Measurements from ENCODE around the gene SULF2.

The SULF2 gene

GRCh38 chr20:47792021-47792618, 6.8 kb upstream of the SULF2 start:
- Histone ChIP-seq H3K4me3 (replicated peaks; ENCODE audit: insufficient read depth, low read length) (no peak overlapping the region), H3K27ac (replicated peaks) (no peak overlapping the region), H3K27me3 (ENCODE audit: insufficient read depth, poor library complexity, severe bottlenecking) (peaks cover 7% of the 10 kb centered on the region)
- TF ChIP-seq POLR2AphosphoS5 (IDR thresholded peaks at IDR 0.05; ENCODE audit: low read depth), result no peak
- TF ChIP-seq SPI1 (IDR thresholded peaks at IDR 0.05; ENCODE audit: borderline replicate concordance, low read depth), result no peak
- TF ChIP-seq GABPA (IDR thresholded peaks at IDR 0.05; ENCODE audit: low read depth), result no peak
- no peak for TF ChIP-seq CTCF (IDR thresholded peaks at IDR 0.05; ENCODE audit: insufficient read depth, low read length)
- no peak for TF ChIP-seq REST (IDR thresholded peaks at IDR 0.05; ENCODE audit: insufficient replicate concordance, low read depth)
- no peak for DNase-seq (ENCODE audit: low read depth in 1 of 2, low spot score in 1 of 2)

GRCh38 chr20:47791084-47791599, 5.9 kb upstream of the SULF2 start:
- H3K4me3 ChIP-seq (replicated peaks; ENCODE audit: insufficient read depth, low read length), result no peak overlapping the region
- DNase-seq (ENCODE audit: low read depth in 1 of 2, low spot score in 1 of 2), result no peak
- TF ChIP-seq POLR2AphosphoS5 (IDR thresholded peaks at IDR 0.05; ENCODE audit: low read depth) (no peak), REST (IDR thresholded peaks at IDR 0.05; ENCODE audit: insufficient replicate concordance, low read depth) (no peak), GABPA (IDR thresholded peaks at IDR 0.05; ENCODE audit: low read depth) (no peak), SPI1 (IDR thresholded peaks at IDR 0.05; ENCODE audit: borderline replicate concordance, low read depth) (no peak), CTCF (IDR thresholded peaks at IDR 0.05; ENCODE audit: insufficient read depth, low read length) (no peak)
- no peak overlapping the region for H3K27ac ChIP-seq (replicated peaks)
- H3K27me3 ChIP-seq (ENCODE audit: insufficient read depth, poor library complexity, severe bottlenecking), result peaks cover 15% of the 10 kb centered on the region

- H3K4me3 ChIP-seq (replicated peaks; ENCODE audit: insufficient read depth, low read length), result no peak overlapping the region
- H3K27ac ChIP-seq (replicated peaks), result no peak overlapping the region
- peaks cover 19% of the 10 kb centered on the region for H3K27me3 ChIP-seq (ENCODE audit: insufficient read depth, poor library complexity, severe bottlenecking)
- DNase-seq (ENCODE audit: low read depth in 1 of 2, low spot score in 1 of 2), result no peak
- no peak for TF ChIP-seq GABPA (IDR thresholded peaks at IDR 0.05; ENCODE audit: low read depth)
- TF ChIP-seq REST (IDR thresholded peaks at IDR 0.05; ENCODE audit: insufficient replicate concordance, low read depth), result no peak
- no peak for TF ChIP-seq SPI1 (IDR thresholded peaks at IDR 0.05; ENCODE audit: borderline replicate concordance, low read depth)
- no peak for TF ChIP-seq CTCF (IDR thresholded peaks at IDR 0.05; ENCODE audit: insufficient read depth, low read length)
- TF ChIP-seq POLR2AphosphoS5 (IDR thresholded peaks at IDR 0.05; ENCODE audit: low read depth), result no peak
Observed at GRCh38 chr20:47790580-47790965, 5.3 kb upstream of the SULF2 start.
